Gastroesophageal sphincter (tissue), 3 donors: ENCODE data around the gene PPP5C.

Source experiments
- CTCF ChIP-seq, 4 experiments: fragments of 200-600 bp in 2 of 4; fragments of 450-650 bp in 2 of 4; sonication (generic) in 1 of 4; IDR thresholded peaks; one replicate each; pipeline ENCODE4 v1.5.1; 2017 to 2019; ENCODE audit warnings: antibody characterized with exemption in 4 of 4, mild to moderate bottlenecking in 2 of 4, moderate library complexity in 2 of 4
- EP300 ChIP-seq: sonication (generic); formaldehyde crosslinking; IDR thresholded peaks from one replicate; pipeline ENCODE4 v1.6.1; 2017; ENCODE audit warnings: antibody characterized with exemption, mild to moderate bottlenecking
- POLR2A ChIP-seq, 2 donors: fragments of 450-650 bp; IDR thresholded peaks; one replicate each; pipeline ENCODE4 v1.6.1; 2017; ENCODE audit warnings: antibody characterized with exemption in 2 of 2, mild to moderate bottlenecking in 2 of 2, moderate library complexity in 1 of 2
- POLR2AphosphoS5 ChIP-seq: sonication (generic); formaldehyde crosslinking; IDR thresholded peaks from one replicate; pipeline ENCODE4 v1.6.1; 2017; ENCODE audit warnings: antibody characterized with exemption

GRCh38 chr19:46407856-46408663 is 61.2 kb downstream of the PPP5C start:
- TF ChIP-seq CTCF (IDR thresholded peaks at IDR 0.05) = no peak
- TF ChIP-seq POLR2AphosphoS5 = no peak
- TF ChIP-seq POLR2A (IDR thresholded peaks at IDR 0.05) = no peak
- no peak for TF ChIP-seq EP300
